Measurements from ENCODE around the gene RAP1GDS1.

- TF ChIP-seq CTCF (conservative IDR thresholded peaks at IDR 0.05 in 1 of 2, IDR thresholded peaks at IDR 0.05 in 1 of 2; ENCODE audit: extremely low read depth in 1 of 2, insufficient read depth in 1 of 2, low read depth in 1 of 2, low read length in 2 of 2) (no peak), EZH2 (IDR thresholded peaks at IDR 0.05; ENCODE audit: borderline replicate concordance, low read length) (no peak)
Measured at GRCh38 chr4:98399915-98400314, 138.7 kb downstream of the RAP1GDS1 start.

All from mammary epithelial cell (primary cell).